Neural progenitor cell (in vitro differentiated cells): ENCODE results near the gene ANKRD12.

Experiments used
- EZH2 ChIP-seq: fragments of 200-600 bp; sonication (generic); IDR thresholded peaks from 2 replicates; pipeline ENCODE4 v1.6.1; 2017; ENCODE audit warnings: antibody characterized with exemption, mild to moderate bottlenecking, moderate library complexity
- EZH2phosphoT487 ChIP-seq: fragments of 200-600 bp; sonication (generic); IDR thresholded peaks from 2 replicates; pipeline ENCODE4 v1.6.1; 2017; ENCODE audit warnings: antibody characterized with exemption

DNA sequence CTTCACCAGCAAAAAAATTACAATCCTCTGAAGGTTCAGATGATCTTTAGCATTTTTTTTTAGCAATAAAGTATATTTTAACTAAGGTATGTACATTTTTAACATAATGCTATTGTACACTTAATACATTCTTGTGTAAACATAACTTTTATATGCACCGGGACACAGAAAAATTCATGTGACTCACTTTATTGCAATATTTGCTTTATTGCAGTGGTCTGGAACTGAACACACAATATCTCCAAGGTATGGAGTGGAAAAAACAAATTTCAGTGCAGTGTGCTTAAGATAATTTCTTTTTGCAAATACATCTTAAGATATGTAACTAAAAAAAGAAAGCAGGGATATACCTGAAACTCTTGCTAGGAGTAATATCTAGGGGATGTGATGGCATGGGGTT, 192.9 kb downstream of the ANKRD12 start:
- TF ChIP-seq EZH2 (no peak), EZH2phosphoT487 (no peak)
